ENCODE measurements around the gene FANCL. TPM values are rescaled to one million over a fixed set of nuclear protein-coding genes. Genes with fewer than 3 reads are reported as not detected.
"Not testable (repeated sequence)": the region's sequence is repeated elsewhere in the genome, so short reads cannot be mapped to it uniquely, and the experiment has no call there.

Gene FANCL
- total RNA-seq, 6 experiments from 2014 or later: 5.5 to 11.6 (median 7.6) TPM

GRCh38 chr2:58221909-58222308, 19.2 kb downstream of the FANCL start:
- TF ChIP-seq, protein P1, sequence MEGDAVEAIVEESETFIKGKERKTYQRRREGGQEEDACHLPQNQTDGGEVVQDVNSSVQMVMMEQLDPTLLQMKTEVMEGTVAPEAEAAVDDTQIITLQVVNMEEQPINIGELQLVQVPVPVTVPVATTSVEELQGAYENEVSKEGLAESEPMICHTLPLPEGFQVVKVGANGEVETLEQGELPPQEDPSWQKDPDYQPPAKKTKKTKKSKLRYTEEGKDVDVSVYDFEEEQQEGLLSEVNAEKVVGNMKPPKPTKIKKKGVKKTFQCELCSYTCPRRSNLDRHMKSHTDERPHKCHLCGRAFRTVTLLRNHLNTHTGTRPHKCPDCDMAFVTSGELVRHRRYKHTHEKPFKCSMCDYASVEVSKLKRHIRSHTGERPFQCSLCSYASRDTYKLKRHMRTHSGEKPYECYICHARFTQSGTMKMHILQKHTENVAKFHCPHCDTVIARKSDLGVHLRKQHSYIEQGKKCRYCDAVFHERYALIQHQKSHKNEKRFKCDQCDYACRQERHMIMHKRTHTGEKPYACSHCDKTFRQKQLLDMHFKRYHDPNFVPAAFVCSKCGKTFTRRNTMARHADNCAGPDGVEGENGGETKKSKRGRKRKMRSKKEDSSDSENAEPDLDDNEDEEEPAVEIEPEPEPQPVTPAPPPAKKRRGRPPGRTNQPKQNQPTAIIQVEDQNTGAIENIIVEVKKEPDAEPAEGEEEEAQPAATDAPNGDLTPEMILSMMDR (IDR thresholded peaks at IDR 0.05): no peak
- H3K27ac Mint-ChIP-seq: no peak overlapping the region
- H3K36me3 Mint-ChIP-seq (ENCODE audit: low read depth): no peaks in the 10 kb centered on the region
- H3K9me3 Mint-ChIP-seq: no peaks in the 10 kb centered on the region
- DNase-seq: no peak
- no peaks in the 10 kb centered on the region for H3K4me1 Mint-ChIP-seq (ENCODE audit: low read depth)
- H3K27me3 Mint-ChIP-seq (ENCODE audit: insufficient read depth): no peaks in the 10 kb centered on the region
- no peak overlapping the region for H3K4me3 Mint-ChIP-seq

DNA sequence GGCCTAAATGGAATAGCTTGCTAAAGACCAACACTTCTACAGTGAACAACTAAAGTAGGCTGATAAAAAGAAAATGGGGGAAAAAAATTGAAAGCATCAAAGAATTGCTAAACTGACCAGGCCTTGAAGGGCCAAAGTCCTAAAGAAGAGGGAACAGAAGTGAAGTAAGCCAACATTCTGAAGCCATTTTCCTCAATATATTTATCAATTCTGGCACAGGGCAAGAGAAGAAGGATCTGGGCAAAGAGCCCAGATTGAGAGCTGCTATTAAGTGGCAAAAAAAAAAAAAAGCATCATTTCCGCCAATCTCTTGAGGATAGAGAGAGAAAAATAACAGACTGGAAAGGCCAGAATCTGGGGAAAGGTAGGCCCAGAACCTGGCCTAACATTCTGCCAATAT, 25.7 kb downstream of the FANCL start:
- Mint-ChIP-seq H3K4me3 (no peak overlapping the region), H3K4me1 (ENCODE audit: low read depth) (no peaks in the 10 kb centered on the region), H3K36me3 (ENCODE audit: low read depth) (peaks cover 21% of the 10 kb centered on the region), H3K27me3 (ENCODE audit: insufficient read depth) (no peaks in the 10 kb centered on the region), H3K9me3 (peaks cover 9% of the 10 kb centered on the region; the same call in 1 of the 2 replicates), H3K27ac (no peak overlapping the region)
- no peak for DNase-seq
- TF ChIP-seq, protein P1 (IDR thresholded peaks at IDR 0.05): no peak

DNA sequence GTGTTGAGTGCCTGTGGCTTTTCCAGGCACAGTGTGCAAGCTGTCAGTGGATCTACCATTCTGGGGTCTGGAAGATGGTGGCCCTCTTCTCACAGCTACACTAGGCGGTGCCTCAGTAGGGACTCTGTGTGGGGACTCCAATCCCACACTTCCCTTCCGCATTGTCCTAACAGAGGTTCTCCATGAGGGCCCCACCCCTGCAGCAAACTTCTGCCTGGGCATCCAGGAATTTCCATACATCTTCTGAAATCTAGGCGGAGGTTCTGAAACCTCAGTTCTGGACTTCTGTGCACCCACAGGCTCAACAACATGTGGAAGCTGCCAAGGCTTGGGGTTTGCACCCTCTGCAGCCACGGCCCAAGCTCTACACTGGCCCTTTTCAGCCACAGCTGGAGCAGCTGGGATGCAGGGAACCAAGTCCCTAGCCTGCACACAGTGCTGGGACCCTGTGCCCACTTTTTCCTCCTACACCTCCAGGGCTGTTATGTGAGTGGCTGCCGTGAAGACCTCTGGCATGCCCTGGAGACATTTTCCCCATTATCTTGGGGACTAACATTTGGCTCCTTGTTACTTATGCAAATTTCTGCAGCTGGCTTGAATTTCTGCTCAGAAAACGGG, 30.1 kb downstream of the FANCL start:
- H3K27ac Mint-ChIP-seq; H3K4me1 Mint-ChIP-seq (ENCODE audit: low read depth); H3K4me3 Mint-ChIP-seq; H3K27me3 Mint-ChIP-seq (ENCODE audit: insufficient read depth); H3K9me3 Mint-ChIP-seq; DNase-seq: not testable (repeated sequence)
- peaks cover 36% of the 10 kb centered on the region for H3K36me3 Mint-ChIP-seq (ENCODE audit: low read depth)

GRCh38 chr2:58207189-58207588, 33.9 kb downstream of the FANCL start:
- H3K4me1 Mint-ChIP-seq (ENCODE audit: low read depth): peaks cover 11% of the 10 kb centered on the region
- H3K36me3 Mint-ChIP-seq (ENCODE audit: low read depth): peaks cover 32% of the 10 kb centered on the region
- TF ChIP-seq, protein P1 (IDR thresholded peaks at IDR 0.05): no peak
- DNase-seq: no peak
- peaks cover 9% of the 10 kb centered on the region; the same call in 1 of the 2 replicates for H3K9me3 Mint-ChIP-seq
- no peaks in the 10 kb centered on the region for H3K27me3 Mint-ChIP-seq (ENCODE audit: insufficient read depth)
- H3K4me3 Mint-ChIP-seq: no peak overlapping the region
- H3K27ac Mint-ChIP-seq: no peak overlapping the region

DNA sequence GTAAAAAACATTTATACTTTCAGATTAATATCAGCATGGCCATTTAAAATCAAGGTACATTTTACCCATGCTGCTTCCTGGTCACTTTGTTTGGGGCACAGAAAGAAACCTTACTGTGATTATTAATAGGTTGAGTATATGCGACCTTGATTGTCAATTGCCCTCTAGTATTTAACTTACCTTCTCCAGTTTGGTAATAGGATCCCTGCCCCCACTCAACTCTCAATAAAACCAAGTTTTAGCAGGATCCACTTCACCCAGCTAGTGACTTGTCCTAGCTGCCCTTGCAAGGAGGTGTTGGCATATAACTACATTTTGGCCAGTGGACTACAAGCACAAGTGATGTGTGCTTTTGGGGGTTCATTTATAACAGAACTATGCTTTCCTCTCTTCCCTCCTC, 34.3 kb downstream of the FANCL start:
- Mint-ChIP-seq H3K36me3 (ENCODE audit: low read depth) (peaks cover 28% of the 10 kb centered on the region), H3K9me3 (peaks cover 7% of the 10 kb centered on the region; the same call in 1 of the 2 replicates), H3K4me3 (no peak overlapping the region), H3K27me3 (ENCODE audit: insufficient read depth) (no peaks in the 10 kb centered on the region), H3K27ac (no peak overlapping the region), H3K4me1 (ENCODE audit: low read depth) (peaks cover 11% of the 10 kb centered on the region)
- TF ChIP-seq, protein P1 (IDR thresholded peaks at IDR 0.05): no peak
- DNase-seq: no peak

DNA sequence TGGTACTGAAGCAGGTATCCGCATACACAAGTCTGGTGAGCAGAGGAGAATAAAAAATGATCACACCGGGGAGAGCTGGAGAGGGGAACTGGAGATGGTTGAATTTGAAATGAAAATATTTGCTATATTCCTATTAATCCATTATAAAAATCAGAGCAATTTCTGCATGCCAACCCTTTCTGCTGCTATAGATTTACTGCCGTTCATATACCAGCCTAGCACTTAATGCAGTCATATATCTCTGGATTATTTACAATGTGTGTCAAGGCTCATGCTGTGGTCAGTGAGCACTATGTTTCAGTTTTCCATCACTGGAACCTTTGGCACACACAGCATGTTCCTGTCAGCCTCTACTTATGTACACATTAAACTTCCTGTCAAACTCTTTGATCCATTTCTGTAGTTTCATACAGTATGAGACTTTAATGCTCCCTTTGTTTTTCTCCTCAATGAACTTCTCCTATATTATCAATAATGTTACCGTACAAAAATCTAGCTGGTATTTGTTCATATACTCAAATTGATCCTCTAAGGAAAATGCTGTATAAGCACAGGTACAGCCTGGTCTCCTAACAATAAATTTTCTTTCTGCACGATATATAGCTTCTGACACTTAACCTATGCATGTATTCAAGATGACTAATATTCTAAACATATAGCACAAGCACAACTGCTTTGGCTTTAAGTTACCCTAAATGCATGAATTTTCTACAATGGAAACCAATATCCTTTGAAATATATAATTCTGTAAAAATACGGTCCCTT, 36.7 kb downstream of the FANCL start:
- H3K9me3 Mint-ChIP-seq: no peaks in the 10 kb centered on the region
- peaks cover 11% of the 10 kb centered on the region for H3K4me1 Mint-ChIP-seq (ENCODE audit: low read depth)
- H3K36me3 Mint-ChIP-seq (ENCODE audit: low read depth): peaks cover 5% of the 10 kb centered on the region; the same call in 1 of the 2 replicates
- TF ChIP-seq, protein P1 (IDR thresholded peaks at IDR 0.05): no peak
- no peak for DNase-seq
- H3K4me3 Mint-ChIP-seq: no peak overlapping the region
- no peak overlapping the region for H3K27ac Mint-ChIP-seq
- H3K27me3 Mint-ChIP-seq (ENCODE audit: insufficient read depth): no peaks in the 10 kb centered on the region

All from HFFc6 (cell line).